Fibroblast of upper back skin (primary cell): ENCODE data around the gene GMPR.
A peak's percentile ranks its signal among the peaks of the same experiment; 100 is the strongest.

Experiments used
- DNase-seq: peaks from one replicate; pipeline ENCODE4 v3.0.0-alpha.2; 2013

GMPR gene

GRCh38 chr6:16334671-16335070, 96.3 kb downstream of the GMPR start:
- DNase-seq: peak; percentile 91

- no peak for DNase-seq
These were observed 96.8 kb downstream of the GMPR start for GRCh38 chr6:16335176-16335575.

GRCh38 chr6:16336056-16336818, 97.8 kb downstream of the GMPR start:
- DNase-seq: no peak

DNA sequence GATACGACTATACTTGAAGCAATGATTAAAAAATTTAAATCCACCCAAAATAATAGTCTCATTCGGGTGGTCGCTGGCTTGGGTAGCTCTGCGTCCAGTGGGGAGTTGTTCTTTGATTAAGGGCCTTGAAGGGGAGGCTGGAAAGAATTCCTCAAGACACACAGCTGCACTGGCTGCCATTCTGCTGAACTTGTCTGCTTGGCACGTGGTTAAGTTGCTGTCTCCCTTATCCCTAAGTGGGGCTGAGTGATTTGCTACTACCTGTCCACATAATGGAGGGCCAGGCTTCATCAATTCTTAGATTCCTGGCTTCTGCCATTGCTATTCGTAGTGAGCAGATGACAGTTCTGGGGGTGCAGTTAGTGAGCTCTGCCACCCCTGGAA, 98.5 kb downstream of the GMPR start:
- DNase-seq: no peak

DNA sequence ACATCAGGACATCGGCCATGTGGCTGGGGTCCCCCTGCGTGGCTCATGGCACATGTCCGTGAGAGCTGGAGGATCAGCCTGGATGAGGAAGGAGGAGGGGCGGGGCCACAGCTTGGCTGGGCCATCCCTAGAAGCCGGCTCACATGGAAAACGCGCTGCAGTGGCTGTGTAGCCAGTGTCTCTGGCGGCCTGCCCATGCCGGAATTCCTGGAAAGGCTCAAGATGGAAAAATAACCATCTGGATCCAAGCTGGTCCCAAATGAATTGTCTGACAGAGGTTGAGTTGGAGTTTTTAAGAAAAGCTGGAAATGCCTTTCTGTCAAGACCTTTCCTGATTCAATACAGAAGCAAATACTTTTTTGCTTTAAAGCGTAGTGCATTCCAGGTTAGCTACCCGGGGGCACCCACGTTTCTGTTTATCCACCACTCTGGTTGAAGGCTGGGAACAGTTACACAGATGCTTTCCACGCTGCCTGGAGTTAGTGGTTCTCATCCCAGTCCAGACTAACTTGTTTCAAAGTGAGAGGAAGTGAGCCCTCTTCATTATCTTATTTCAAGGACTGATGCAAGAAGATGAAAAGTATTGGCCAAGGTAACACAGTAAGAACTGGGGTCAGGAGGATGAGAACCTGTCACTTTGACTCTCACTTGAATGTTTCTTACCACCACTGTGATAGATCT, 99.0 kb downstream of the GMPR start:
- peak; percentile 99 for DNase-seq

DNA sequence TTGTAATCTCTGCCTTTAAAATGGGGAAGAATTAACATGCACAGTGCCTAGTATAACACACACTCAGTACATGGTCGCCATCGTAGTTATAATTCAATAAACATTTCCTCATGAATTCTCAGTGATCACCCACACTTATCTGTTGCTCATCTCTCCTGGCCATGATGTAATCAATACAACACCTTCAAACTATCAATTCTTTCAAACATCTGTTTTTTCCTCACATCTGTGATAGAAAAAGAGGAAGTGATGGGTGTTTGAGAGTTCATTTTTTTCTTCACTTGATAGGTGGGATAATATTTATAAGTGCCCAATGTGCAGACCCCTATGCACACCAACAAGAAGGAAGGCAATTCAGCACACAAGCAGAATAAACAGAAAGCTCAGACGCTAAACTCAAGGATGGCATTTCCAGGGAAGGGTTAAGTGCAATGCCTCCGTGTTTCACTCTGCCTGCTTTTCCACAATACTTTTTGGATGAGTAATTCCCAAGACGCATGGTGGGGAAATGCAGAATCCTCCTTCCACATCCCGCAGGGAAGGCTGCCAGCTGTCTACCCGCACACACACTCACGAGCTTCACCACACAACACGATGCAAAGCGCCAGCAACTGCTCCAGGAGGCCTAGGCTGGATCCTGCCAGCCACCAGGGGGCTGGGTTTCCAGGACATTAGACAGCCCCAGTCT, 100.3 kb downstream of the GMPR start:
- DNase-seq: peak; percentile 100

GRCh38 chr6:16339265-16339587, 100.8 kb downstream of the GMPR start:
- DNase-seq: no peak

DNA sequence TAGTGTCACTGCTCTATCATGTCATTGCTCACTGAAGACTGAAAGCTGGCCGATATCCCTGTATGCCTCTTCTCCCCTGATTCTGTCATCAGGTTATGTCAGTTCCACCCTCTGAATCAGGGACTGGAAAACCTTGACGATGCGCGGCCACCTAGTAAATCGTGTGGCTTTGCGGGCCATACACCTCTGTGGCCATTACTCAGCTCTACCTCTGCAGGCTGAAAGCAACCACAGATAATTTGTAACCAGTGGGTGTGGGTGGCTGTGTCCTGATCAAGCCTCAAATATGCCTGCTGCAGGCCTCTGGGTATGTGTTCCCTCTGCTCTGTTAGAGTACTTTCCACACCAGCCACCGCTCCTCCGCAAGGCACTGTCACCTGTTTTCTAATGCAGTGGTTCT, 105.2 kb downstream of the GMPR start:
- no peak for DNase-seq

DNA sequence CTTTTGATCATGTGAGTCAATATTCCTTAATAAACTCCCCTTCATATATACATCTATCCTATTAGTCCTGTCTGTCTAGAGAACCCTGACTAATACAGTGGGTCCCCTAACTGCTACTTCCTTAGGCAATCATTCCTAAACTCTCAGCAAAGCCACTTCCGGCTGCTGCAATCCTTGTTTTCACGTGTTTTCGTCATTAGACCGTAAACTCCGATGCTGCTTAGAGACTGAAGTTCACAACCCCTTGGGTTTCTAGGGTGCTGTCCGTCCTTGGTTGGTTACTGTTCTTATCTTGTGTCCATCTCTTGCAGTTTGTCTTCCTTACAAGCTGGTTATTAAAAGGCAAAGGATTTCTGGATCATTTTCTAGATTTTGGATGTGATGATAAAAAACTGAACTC, 106.4 kb downstream of the GMPR start:
- DNase-seq: peak; percentile 78
